T47D (cell line): Measurements from ENCODE around the gene RAB6A.
"Not testable (repeated sequence)": the region's sequence is repeated elsewhere in the genome, so short reads cannot be mapped to it uniquely, and the experiment has no call there.

Experiments used
- DNase-seq, 2 experiments: peaks; one replicate each; pipeline versions ENCODE4 v3.0.0 to v3.0.0-alpha.2; 2011 to 2012; ENCODE audit warnings: low read depth in 1 of 2, low spot score in 1 of 2
- JUND ChIP-seq: IDR thresholded peaks from 2 replicates; pipeline ENCODE4 v1.6.1; 2012; ENCODE audit warnings: low read depth
- in situ Hi-C: cut with HindIII; loops from 2 replicates; pipeline ENCODE4 v1.10.0; 2016; ENCODE audit warnings: low sequenced_read_pairs, low pct_unique_long_range_greater_than_20kb

Gene RAB6A

DNA sequence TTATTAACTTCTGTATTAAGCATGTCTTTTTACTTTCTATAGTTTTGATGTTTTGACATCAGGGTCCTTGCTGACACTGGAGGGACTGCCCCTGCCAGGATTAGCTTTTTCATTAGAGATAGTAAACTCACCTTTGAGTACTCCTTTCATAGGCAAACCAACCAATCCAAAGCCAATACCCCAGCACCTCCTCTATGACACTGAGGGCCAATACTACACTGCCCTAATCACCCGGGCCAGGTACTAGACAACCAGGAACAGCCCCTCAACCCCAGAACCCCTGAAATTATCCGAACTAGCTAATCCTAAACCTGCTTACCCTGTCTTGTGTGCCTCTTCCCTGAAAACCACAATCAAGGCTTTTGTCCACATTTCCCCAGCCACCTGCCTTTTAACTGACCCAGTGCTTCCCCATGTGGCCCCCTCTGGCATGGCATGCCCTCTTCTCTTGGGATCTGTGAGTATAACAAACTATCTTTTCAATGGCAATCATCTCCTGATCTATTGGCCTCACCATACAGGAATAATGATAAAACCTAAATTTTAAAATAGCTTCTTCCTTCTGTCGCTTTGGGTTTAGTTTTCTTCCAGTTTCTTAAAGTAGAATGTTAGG, 31.2 kb downstream of the RAB6A start:
- DNase-seq: peak in 1 of 2 experiments; percentile 63

DNA sequence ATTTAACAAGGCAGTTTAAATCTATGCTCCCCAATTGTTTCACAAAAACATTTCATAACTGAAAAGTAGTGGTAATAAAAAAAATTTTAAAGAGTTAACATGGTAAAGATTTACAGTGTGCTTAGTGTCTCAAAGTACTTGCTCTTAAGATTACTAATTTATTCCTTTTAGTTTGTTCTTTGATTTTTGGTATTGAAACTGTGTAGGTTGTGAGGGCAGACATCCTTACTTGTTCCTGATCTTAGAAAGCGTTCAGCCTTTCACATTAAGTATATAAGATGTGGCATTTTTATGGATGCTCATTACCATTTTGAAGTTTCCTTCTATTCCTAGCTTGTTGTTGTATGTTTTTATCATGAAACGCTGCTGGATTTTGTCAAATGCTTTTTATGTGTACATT, 32.9 kb downstream of the RAB6A start:
- no peak for TF ChIP-seq JUND
- DNase-seq: no peak
- in situ Hi-C loops: no loop called here

More for the DNA sequence above, 31.2 kb downstream of the RAB6A start:
- in situ Hi-C loops: no loop called here
- no peak for TF ChIP-seq JUND

- TF ChIP-seq JUND: no peak
- no peak for DNase-seq
- in situ Hi-C loops: no loop called here
Observed at GRCh38 chr11:73726825-73727224, 34.0 kb downstream of the RAB6A start.

GRCh38 chr11:73717136-73717535, 43.7 kb downstream of the RAB6A start:
- TF ChIP-seq JUND: no peak
- DNase-seq: no peak
- in situ Hi-C loops: no loop called here

DNA sequence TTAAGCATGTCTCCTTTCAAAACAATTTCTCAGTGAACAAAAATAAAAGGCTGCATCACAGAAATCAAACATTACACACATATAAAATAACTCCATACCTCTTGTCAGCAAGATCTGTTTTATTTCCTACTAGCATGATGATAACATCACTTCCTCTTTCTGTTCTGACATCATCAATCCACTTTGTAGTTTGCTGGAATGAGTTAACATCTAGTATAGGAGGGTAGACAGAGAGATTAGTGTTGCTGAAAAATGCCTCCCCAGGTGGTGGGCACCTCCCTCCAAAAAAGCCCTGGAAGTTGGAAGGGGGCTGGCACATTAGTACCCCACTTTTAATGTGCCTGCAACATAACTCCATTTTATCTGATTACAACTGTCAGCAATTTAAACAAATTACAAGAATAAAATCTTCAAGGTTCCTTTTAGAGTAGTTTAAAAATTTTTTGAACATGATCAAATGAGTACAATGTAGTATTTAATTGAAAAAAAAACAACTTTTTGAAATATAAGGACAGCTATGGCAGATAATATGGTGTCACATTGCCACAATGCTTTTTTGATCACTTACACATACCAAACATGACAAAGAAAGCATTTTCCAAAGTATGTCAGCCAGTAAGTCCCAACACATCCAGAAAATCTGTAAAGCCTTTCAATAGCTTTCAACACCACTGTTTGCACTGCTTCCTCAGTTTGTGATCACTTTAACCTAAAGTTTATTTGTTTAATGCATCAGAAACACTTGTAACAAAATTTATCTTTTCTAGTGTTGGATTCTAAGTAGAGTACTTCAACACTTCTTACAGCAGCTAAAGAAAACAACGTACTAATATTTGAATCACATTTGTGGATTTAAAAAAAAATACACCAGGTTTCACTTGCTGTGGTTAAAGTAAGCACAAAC, 44.5 kb downstream of the RAB6A start:
- TF ChIP-seq JUND: peak; percentile 68; the same call in 1 of the 2 replicates
- DNase-seq: peak; percentile 22 to 59
- in situ Hi-C loops: no loop called here

DNA sequence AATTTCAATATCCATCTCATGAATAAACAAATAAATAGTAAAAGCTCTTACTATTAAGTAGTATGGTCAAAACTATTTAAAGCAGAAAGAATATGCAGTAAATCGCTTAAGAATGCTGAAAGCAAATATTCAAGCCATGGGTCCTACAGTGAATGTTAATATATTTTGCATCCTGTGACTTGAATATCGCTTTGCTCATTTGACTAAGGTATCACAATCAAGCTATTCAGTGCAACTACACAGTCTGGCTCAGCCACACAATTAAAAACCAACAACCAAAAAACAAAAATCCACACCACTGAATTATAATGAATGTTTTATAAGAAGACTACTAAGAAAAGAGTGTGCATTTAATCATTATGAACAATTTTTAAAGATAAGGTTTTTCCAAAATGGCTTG, 45.3 kb downstream of the RAB6A start:
- no peak for DNase-seq
- in situ Hi-C loops: no loop called here
- no peak for TF ChIP-seq JUND

GRCh38 chr11:73710964-73711363, 49.9 kb downstream of the RAB6A start:
- in situ Hi-C loops: no loop called here
- TF ChIP-seq JUND: no peak
- DNase-seq: no peak

DNA sequence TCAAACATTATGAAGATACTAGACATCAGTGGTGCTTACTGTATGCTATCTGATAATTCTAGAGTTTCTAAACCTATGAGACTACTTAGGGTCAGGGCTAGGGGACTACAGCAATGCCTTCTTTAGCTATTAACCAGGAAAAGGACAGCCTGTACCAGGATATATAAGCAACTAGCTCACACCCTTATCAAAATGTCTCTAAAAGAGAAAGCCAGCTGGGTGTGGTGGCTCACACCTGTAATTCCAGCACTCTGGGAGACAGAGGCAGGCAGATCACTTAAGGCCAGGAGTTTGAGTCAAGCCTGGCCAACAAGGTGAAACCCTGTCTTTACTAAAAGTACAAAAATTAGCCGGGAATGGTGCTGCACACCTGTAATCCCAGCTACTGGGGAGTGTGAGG, 55.8 kb downstream of the RAB6A start:
- no peak for TF ChIP-seq JUND
- in situ Hi-C loops: no loop called here
- DNase-seq: no peak

- no peak for TF ChIP-seq JUND
- in situ Hi-C loops: no loop called here
- no peak for DNase-seq
Observed at GRCh38 chr11:73693899-73694525, 66.9 kb downstream of the RAB6A start.

- TF ChIP-seq JUND: no peak
- DNase-seq: no peak
- in situ Hi-C loops: no loop called here
Observed at GRCh38 chr11:73680687-73681086, 80.2 kb downstream of the RAB6A start.

- DNase-seq, in situ Hi-C loops: not testable (repeated sequence)
Observed at GRCh38 chr11:73676552-73676951, 84.3 kb downstream of the RAB6A start.

- in situ Hi-C loops: no loop called here
- no peak for DNase-seq
- no peak for TF ChIP-seq JUND
Observed at GRCh38 chr11:73671701-73672100, 89.2 kb downstream of the RAB6A start.

GRCh38 chr11:73670808-73671207, 90.1 kb downstream of the RAB6A start:
- DNase-seq: no peak
- TF ChIP-seq JUND: no peak
- in situ Hi-C loops: no loop called here

DNA sequence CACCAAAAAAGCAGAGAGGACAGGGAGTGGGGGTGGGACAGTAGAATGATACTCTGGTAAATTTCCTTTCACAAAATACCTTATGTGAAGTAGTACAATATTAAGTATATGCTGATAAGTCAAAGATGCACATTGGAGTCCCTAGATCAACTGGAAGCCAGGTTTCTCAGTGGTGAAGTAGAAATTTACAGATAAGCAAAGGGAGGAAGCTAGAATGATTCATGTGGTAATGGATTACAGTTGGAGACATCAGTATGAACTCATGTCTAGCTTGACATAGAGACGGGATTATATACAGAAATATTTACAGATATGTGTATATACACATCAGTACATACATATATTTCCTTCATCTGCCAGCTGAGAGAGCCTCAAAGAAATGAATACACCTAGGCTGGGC, 93.0 kb downstream of the RAB6A start:
- in situ Hi-C loops: no loop called here
- no peak for DNase-seq
- no peak for TF ChIP-seq JUND
